ENCODE data around the gene LCE2D.
"Not testable (repeated sequence)": the region's sequence is repeated elsewhere in the genome, so short reads cannot be mapped to it uniquely, and the experiment has no call there.

LCE2D gene, protein sequence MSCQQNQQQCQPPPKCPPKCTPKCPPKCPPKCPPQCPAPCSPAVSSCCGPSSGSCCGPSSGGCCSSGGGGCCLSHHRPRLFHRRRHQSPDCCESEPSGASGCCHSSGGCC

DNA sequence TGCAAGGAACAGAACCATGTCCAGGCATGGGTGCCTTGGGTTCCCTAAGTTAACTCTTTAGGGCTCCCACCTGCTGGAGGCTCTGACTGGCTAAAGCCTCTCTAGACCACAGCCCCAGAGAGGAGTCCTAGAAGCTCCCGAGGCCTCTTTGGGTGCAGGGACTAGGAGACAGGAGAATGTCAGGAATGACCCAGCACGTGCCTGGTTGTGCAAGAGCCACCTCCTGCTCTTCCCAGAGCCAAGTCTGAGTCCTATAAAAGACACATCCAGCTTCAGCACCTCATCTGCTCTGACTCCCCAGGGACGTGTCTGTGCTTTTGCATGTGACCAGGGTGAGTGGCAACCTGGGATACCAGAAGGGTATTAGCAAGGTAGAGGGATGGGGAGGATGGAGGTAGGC, at the start of gene LCE2D:
Gene LCE2D, plus strand, starts transcription at position 283 of the 400 bp plus-strand sequence. CDS start 726 bp downstream, outside the sequence.
- no peak for DNase-seq (ENCODE audit: low read depth)

DNA sequence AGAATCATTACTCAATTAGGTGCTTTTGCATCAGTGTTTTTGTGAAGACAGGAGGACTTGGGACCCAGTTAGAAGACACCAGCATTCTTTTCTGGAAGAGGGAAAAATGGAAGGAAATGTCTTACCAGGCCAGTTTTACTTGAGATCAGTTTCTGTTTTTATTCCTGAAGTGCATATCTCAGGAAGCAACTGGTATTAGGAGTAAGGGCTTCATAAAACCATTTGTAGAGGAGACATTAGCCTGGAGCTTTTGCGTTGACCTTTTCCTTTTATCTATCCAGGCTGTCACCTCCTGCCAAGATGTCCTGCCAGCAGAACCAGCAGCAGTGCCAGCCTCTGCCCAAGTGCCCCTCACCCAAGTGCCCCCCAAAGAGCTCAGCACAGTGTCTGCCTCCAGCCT, 49.7 kb upstream of the LCE2D start, which contains the start of gene LCE3B:
Gene LCE3B, plus strand, starts transcription at position 301 of the 400 bp plus-strand sequence. Its CDS starts 0 bp downstream, at position 301.
- DNase-seq (ENCODE audit: low read depth), result no peak

DNA sequence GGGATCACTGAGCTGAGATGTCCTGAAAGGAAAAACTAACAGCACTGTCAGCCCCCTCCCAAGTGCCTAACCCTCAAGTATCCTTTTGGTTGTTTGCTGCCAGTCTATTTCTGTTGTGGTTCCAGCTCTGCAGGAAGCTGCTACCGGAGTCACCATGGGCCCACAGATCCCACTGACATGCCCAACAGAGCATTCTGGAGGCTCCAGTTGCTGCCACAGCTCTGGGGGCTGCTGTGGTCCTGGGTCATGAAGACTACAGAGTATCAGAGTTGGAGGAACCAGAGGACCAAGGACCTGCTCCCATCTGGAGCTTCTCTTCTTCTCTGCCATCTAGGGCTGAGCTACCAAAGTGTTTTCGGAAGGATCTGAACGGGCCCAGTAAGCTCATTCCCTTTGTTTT, 41.2 kb upstream of the LCE2D start:
- no peak for DNase-seq (ENCODE audit: low read depth)

DNA sequence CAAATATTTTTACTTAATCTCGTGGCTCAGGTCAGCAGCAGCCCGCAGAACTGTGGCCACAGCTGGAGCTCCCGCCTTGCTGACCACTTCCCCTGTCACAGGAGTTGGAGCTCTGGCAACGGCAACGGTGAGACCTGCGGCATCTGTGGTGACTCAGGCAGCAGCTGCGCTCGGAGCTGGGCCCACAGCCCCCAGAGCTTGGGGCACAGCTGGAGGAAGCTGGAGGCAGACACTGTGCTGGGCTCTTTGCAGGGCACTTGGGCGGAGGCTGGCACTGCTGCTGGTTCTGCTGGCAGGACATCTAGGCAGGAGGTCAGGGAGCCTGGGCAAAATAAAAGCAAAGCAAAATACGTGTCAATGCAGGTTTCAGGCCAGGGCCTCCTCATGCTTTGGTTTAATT, 40.4 kb upstream of the LCE2D start, which contains the start of gene LCE3A:
Gene LCE3A, minus strand, starts transcription at position 301 of the 400 bp plus-strand sequence. Its CDS starts 0 bp downstream, at position 301.
- no peak for DNase-seq (ENCODE audit: low read depth)

DNA sequence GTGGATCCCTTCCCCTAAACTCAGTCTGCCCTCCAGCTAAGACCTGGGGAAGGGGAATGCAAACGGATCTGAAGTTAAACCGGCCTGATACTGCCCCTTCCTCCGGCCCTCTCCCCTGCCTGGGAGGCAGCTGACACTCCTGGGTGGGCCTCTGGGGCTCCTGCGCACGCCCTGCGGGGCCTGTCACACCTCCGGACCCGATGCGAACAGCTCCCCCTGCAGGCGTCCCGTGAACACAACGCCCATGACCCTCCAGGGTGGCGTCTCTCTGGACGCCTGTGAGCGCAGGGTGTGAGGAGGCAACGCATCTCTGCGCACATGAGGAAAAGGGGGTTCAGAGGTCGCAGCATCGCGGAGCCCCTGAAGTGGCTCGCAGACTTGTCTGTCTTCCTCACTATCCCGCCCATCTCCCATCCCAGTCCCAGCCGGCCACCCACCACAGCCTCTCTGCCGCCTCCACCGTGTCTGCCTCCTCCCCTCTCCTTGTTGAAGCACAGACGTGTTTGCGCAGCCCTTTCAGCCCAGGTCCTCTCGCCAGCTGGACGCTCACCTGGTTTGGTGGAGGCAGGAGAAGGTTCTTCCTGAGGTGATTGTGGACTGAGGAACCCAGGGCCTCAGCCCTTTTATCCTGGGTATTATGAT, 39.9 kb upstream of the LCE2D start:
- DNase-seq (ENCODE audit: low read depth), result no peak

DNA sequence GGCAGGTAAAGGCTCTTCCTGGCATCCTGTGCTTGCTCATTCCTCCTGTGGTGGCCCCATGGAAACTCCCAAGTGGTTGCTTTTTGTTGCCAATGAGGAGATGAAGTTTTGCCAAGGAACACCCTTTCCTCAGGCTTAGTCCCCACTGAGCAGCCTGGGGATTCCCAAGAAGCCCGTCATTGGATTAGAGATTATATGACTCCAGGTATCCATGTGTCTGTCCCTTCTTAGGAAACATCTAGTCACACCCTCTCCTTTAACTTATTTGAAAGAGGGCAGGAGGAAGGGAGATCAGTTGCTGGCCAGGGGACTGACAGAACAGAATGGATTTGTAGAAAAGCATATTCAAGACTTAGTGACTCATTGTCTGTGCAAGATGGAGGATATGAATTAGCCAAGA, 36.4 kb upstream of the LCE2D start:
- no peak for DNase-seq (ENCODE audit: low read depth)

DNA sequence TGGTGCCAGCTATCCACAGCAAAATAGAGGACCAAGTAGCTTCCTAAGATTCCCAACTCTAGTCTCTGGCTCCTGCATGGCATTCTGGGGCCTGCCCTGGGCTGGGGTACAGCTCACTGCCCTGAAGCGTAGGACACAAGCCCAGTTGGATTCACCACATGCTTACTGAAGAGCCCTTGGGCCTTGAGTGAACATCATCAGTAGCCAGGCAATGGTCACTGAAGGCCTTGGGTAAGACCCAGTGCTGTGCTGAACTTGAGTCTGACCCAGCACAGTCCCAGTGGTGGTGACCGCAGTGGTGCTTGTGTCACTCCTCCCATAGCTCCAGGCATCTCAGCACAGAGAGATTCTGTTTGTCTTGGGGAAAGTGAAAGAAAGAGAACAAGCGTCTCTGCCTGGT, 32.6 kb upstream of the LCE2D start:
- no peak for DNase-seq (ENCODE audit: low read depth)

DNA sequence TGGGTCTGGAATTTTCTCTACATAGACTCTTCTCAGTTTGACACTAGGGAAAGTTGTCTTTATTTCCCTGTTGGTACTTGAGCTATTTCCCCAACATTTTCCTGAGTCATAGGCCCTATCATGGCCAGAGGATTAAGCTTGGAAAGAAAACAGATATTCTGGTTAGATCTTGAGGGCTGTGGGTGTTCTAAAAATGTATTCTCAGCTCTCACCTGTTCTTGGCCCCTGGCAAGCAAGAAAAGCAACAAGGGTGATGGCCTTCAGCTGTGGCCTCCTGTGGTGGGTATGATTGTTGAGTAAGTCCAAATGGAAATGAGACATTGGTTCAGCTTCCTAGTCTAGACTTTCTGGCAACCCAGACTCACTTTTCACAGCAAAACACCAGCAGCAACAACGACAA, 22.8 kb upstream of the LCE2D start:
- no peak for DNase-seq (ENCODE audit: low read depth)

DNA sequence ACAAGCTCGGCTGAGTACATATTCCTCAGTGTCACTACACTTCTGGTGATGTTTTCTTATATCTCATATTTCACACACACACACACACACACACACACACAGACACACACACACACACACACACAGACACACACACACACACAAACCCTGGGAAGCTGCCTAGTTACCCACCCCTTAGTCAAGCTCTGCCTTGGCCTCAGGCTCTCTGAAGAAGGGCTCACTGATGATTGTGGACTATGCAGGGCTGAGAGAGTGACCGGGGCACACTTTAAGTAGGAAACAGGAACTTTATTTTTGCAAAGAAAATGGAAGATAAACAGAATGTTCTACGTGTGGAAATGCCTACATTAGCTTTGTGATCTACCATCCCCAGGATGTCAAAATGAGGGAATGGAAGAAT, 19.2 kb upstream of the LCE2D start:
- DNase-seq (ENCODE audit: low read depth), result no peak

DNA sequence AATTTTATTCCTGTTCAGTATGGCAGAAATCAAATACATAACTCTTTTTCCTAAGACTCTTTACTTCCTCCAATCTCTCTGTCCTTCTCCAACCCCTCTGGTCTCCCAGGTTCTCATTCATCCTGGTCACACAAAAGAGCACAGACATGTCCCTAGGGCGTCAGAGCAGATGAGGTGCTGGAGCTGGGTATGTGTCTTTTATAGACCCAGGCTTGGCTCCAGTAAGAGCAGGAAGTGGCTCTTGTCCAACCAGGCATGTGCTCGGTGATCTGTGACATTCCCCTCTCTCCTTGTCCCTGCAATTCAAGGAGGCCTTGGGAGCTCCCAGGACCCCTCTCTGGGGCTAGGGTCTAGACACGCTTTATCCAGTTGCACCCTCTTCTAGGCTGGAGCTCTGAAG, 18.0 kb upstream of the LCE2D start:
- no peak for DNase-seq (ENCODE audit: low read depth)

DNA sequence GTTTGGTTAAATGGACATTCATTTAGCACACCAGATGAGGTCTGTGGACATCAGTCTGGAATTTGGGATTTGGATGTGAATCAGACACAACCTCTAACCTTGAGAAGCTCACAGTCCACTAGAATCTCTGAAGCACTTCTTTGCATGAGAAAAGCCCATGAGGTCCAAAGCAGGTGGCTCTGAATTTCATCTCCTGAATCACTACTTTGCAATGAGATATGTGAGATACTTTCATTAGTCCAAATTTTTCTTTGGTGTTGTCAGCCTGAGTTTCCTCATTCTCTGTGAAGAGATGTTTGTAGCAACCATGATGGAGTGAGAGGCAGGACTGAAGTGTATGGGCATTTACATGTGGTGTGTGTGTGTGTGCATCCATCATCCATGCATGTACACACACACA, 16.5 kb upstream of the LCE2D start:
- DNase-seq (ENCODE audit: low read depth), result no peak

DNA sequence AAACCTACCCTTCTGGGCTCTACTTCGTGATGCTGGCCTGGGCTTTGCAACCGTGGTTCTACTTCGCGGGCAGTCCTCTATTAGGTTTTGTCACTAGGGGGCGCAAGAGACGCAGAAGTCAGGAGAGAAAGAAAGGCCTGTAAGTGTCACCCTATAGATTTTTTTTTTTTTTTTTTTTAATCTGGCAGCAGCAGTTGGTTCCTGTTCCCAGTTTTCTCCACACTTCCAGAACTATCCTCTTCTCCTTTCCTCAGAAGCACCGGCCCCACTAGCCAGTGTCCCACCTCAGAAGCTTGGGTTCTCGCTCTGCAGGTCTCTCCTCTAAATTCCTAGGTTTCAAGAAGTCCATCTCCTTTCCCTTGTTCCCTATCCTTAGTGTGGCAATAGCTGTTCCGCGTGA, 9.1 kb upstream of the LCE2D start:
- peak; percentile 10 for DNase-seq (ENCODE audit: low read depth)

DNA sequence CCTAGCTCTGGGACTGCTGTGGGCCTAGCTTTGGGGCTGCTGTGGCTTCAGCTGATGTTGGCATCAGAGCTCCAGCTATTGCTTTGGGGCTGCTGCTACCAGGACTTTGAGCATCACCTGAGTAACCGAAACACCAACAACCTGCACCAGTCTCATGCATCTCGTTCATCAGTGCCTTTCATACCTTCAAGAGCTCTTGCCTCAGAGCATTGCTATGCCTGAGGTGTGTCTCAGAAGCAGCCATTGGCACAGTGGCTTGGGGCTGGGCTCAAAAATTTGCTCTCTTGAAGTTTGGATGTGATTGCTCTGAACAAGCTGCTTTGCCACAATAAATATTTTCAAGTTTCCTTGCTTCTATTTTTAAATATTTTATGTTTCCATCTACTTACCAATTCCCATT, 6.7 kb upstream of the LCE2D start:
- DNase-seq (ENCODE audit: low read depth), result no peak

DNA sequence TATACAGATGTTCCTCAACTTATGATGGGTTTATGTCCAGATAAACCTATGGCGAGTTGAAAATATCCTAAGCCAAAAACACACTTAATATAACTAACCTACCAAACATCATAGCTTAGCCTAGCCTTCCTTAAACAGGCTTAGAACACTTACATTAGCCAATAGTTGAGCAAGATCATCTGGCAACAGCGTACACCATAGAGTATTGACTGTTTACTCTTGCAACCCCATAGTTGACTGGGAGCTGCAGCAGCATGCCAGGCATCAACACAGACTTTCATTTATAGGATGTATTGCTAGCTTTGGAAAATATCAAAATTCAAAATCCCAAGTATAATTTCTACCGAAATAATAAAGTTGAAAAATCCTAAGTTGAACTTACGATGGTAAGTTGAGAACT, 5.5 kb upstream of the LCE2D start:
- no peak for DNase-seq (ENCODE audit: low read depth)

DNA sequence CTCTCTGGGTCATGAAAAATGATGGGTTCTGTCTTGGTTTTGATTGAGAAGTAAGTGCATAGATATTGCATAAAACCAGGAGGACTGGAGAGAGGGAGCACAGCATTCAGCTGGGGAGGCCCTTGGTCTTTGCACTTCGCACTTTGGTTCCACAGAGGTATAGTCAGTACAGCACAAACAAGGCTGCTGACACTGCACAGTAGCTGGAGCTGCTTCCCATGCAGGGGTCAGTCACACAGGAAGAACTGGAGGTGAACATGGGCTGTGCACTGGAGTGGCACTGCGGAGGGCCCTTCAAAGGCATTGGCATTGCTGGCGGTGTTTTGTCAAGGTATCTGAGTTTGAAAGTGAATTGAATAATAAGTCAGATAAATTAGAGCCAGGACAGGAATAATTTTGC, 4.5 kb upstream of the LCE2D start:
- DNase-seq (ENCODE audit: low read depth), result no peak

DNA sequence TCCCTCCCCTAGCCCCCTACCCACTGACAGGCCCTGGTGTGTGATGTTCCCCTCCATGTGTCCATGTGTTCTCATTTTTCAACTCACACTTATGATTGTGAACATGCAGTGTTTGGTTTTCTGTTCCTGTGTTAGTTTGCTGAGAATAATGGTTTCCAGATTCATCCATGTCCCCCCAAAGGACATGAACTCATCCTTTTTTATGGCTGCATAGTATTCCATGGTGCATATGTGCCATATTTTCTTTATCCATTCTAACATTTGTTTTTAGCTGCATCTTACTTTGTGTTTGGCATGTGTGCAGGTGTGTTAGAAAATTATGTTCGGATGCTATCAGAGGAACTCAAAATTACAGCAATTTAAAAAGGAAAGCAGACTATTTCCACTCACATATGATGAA, 3.0 kb downstream of the LCE2D start:
- not testable (repeated sequence) for DNase-seq (ENCODE audit: low read depth)

DNA sequence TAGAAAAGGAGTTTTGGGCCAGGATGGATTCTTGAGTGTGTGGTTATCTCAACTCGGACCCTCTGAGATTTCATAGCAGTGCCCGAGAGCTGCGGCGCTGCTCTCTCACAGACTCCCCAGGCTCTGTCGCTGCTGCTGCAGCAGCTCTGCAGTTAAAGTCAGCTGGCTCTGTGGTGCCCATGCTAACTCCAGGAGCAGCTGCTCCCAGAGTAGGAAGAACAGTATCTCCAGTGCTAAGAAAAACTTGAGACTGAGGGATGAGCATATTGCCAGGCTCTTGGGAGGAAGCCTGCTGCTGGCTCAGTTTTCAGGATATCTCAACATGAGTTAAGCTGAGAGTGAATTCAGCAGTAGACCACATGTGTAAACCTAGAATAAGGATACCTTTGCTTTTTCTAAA, 4.5 kb downstream of the LCE2D start:
- no peak for DNase-seq (ENCODE audit: low read depth)

DNA sequence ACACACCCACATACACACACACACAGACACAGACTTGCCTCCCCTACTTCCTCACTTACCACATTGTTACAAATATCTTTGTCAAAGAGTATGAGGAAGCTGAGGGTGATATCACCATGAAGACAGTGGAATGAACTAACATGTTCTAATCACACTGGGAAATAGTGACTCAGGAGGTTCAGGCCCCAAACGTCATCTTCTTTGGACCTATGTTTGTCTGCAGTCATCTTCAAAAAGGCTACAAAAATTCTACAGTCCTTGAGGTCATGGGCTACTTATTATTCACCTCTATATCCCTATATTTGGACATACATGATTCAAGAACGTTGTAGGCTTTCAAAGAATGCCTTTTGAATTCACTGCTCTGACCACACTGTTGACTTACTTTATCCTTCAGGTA, 9.8 kb downstream of the LCE2D start:
- no peak for DNase-seq (ENCODE audit: low read depth)

DNA sequence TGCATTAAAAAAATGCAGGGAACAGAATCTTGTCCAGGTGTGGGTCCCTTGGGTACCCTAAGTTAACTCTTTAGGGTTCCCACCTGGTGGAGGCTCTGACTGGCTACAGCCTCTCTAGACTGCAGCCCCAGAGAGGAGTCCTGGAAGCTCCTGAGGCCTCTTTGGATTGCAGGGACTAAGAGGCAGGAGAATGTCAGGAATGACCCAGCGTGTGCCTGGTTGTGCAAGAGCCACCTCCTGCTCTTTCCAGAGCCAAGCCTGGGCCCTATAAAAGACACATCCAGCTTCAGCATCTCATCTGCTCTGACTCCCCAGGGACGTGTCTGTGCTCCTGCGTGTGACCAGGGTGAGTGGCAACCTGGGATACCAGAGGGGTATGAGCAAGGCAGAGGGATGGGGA, 11.8 kb downstream of the LCE2D start, which contains the start of gene LCE2C:
Gene LCE2C, plus strand, starts transcription at position 297 of the 400 bp plus-strand sequence. CDS start 737 bp downstream, outside the sequence.
- DNase-seq (ENCODE audit: low read depth), result not testable (repeated sequence)

DNA sequence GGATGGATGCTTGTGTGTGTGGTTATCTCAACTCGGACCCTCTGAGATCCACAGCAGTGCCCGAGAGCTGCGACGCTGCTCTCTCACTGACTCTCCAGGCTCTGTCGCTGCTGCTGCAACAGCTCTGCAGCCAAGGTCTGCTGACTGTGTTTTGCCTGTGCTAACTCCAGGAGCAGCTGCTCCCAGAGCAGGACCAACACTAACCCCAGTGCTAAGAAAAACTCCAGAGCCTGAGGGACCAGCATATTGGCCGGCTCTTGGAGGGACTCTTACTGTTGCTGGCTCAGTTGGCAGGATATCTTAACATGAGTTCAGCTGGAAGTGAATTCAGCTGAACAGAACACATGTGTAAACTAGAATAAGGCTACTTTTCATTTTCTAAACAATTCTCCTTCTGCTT, 16.3 kb downstream of the LCE2D start:
- no peak for DNase-seq (ENCODE audit: low read depth)

DNA sequence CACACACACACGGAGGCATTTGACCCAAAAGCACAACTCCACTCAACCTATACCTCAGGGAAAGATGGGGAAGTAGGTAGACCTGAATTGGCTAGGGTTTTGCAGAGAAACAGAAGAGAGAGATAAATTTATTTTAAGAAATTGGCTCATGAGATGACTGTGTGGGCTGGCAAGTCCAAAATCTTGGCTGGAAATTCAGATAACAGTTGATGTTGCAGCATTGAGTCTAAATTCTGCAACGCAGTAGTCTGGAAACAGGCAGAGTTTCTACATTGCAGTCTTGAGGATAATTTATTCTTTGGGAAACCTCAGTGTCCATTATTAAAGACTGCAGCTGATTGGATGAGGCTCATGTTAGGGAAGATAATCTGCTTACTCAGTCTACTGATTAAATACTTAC, 18.4 kb downstream of the LCE2D start:
- no peak for DNase-seq (ENCODE audit: low read depth)

DNA sequence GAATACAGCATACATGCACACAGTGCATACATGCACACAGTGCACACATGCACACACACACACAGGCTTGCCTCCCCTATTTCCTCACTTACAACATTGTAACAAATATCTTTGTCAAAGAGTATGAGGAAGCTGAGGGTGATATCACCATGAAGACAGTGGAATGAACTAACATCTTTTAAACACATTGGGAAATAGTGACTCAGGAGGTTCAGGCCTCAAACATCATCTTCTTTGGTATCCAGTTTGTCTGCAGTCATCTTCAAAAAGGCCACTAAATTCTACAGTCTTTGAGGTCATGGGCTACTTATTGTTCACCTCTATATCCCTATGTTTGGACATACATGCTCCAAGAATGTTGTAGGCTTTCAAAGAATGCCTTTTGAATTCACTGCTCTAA, 20.7 kb downstream of the LCE2D start:
- DNase-seq (ENCODE audit: low read depth), result no peak

DNA sequence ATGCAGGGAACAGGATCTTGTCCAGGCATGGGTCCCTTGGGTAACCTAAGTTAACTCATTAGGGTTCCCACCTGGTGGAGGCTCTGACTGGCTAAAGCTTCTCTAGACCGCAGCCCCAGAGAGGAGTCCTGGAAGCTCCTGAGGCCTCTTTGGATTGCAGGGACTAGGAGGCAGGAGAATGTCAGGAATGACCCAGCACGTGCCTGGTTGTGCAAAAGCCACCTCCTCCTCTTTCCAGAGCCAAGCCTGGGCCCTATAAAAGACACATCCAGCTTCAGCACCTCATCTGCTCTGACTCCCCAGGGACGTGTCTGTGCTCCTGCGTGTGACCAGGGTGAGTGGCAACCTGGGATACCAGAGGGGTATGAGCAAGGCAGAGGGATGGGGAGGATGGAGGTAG, 22.6 kb downstream of the LCE2D start, which contains the start of gene LCE2B:
Gene LCE2B, plus strand, starts transcription at position 301 of the 400 bp plus-strand sequence. CDS start 721 bp downstream, outside the sequence.
- not testable (repeated sequence) for DNase-seq (ENCODE audit: low read depth)
